Activated effector memory CD4-positive, alpha-beta T cell treated with anti-CD3 and anti-CD28 coated beads, Interleukin-2, amount 50 U/mL, for 16 hours (primary cell): Measurements from ENCODE around the gene CNTNAP2.

Source experiments
- DNase-seq: peaks from one replicate; pipeline ENCODE4 v3.0.0-alpha.2; 2020

The CNTNAP2 gene

DNA sequence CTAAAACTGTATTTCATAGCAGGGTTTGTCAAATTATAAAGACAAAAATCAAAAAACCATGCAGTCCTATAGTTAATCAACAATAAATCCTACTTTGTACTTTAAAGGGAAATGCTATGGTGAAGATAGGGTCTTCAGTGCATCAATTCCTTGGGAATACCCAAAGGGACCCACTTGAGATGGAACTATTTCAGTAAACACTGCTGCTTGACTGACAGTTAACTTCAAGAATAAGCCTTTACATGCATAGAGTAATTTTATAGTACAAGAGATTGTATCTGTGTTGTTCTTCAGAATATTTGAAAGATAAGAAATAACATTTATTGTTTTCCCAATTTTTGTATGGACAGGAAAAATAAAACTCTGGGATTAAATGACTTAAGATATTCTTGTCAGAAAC lies 1179.6 kb downstream of the CNTNAP2 start:
- DNase-seq: no peak

DNA sequence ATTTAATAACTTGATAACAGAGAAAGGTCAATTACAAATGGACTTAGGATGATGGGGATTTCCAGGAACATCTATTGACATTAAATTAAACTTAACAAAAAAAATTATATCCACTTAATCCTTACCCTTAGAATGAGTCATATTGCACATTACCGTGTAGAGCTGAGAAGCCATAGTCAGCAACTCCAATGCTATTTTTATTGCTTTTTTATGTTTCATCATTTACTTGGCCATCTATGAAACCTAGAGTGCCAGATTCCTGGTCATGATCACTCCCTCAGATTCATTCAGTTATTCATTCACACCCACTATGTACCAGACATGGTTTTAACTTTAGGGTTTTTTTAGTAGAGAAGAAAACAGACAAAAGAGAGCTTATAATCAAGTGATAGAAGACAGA lies 1180.4 kb downstream of the CNTNAP2 start:
- DNase-seq: no peak

DNA sequence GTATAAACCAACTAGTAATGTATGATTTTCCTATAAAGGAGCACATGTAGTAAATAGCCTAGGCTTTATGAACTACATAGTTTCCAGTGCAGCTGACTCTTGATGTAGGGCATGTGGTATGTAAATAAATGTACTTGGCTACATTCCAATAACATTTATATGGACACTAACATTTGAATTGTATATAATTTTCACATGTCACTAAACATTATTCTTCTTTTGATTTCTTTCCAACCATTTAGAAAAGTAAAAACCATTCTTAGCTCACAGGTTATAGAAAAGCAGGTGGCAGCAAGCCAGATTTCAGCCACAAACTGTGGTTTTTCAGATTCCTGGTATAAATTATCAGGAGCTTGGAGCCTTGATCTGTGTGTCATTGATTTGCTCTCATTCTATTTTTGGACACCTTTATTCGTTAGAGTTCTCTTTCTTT lies 1182.0 kb downstream of the CNTNAP2 start:
- DNase-seq: no peak

DNA sequence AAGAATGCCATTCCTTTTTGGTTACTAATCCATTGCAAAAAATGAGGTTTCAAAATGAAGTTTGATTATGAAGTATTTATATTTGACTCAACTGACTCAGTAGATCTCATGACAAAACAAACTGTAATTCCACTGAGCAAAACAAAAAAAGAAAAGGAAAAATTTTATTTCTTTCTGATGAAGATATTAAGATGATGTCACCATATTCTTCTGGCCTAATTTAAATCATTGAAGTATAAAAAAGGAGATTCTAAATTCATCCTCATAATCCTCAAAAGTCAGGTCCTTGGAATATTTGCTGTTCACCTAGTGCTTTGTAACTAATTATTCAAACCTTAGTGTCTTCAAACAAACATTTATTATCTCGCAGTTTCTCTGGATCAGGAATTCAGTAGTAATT lies 1183.7 kb downstream of the CNTNAP2 start:
- no peak for DNase-seq

DNA sequence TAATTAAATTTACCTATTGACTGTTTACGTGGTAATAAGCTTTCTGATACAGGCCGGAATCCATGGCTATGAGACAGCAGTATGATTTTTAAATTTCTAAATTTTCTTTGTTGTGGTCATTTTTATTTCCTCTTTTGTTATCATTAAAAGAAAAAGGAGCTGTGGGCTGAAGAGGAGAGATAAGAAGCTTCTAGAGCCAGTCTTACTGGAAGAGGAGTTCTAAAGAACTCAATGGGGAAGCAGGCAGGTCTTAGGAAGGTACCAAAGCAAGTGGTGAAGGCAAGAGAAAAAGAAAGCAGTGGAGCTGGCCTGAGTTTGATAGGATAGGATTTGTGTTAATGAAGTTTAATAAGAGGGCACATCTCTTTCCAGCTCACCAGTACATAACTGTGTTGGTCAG lies 1187.8 kb downstream of the CNTNAP2 start:
- no peak for DNase-seq

DNA sequence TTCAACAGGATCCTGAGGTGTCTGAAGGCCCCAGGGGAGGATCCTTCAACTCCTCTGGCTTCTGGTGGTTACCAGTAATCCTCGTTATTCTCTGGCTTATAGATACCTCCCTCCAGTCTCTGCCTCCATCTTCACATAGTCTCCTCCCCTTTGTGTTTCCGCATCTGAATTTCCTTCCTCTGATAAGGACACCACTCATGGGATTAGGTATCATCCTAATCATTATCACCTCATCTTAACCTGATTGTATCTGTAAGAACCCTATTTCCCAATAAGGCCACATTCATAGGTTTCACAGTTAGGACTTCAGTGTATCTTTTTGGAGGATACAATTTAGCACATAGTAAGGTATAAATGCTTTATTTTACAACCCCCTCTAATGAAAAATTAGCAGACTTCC lies 1189.2 kb downstream of the CNTNAP2 start:
- DNase-seq: no peak

DNA sequence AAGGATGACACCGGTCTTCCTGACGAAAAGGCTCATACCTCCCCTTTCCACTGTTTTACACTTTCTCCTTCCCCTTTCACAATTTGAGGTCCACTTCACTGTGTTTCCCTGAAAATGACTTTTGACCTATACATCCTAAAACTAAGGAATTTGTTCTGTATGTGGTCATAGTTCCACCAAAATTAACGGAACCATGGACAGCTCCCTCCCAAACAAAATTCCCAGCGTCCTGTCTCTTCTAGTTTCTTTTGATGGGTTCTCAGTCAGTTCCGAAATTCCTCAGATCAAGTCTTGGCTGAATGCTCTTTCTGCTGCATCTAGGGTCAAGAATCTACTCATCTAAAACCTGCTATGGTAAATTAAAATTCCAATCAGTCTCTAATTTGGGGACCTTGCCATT lies 1191.9 kb downstream of the CNTNAP2 start:
- no peak for DNase-seq

DNA sequence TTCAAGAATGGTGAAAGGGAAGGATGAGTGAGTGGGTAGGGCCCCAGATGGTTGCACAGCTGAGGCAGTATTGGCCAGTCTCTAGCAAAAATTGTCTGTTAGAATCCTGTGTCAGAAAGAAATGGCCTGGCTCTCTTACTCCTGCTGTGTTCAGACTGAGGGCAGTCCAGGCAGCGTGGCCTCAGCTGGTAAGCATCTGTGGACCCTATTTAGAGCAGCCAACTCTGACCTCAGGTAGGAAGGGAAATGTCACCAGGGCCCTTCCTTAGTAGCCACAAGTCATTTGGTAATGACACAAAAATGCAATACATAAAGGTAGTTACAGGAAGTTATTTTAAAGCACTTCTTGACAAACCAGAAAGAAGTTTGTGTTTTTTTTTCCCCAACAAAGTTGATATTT lies 1194.7 kb downstream of the CNTNAP2 start:
- DNase-seq: no peak

DNA sequence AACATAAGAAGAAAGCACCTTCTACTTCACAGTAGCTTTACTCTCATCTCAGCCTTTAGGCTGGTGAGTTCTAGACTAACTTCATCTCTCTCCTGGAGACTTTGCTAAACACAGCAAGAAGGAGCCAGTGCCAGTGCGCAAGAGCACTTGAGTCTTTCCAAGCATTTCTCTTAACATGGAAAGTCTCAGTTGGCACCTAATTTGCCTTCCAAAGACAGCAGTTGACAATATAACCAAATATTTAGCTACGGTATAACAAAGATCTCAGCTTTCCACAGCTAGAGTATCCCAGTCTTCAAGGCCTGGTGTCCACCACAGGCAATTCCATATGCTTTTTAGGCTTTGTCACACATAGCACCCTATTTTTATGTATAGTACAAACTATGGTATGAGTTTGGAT lies 1204.9 kb downstream of the CNTNAP2 start:
- DNase-seq: no peak

DNA sequence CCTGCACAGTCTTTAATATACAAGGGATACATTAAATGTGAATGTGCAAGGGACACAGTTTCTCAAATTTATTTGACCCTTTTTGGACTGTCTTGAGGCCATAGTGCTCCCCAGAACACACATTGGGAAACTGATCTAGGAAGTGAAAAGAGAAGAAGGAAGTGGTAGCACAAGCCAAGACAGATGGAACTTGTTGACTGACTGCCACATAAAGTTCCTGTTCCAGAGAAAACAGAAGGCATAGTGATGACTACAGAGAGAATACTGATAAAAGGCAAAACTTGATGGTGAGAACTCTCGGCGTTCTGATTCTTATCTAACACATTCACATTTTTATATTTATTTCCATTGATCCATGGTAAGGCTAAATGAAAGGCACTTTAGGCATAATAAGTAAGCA lies 1216.4 kb downstream of the CNTNAP2 start:
- no peak for DNase-seq

DNA sequence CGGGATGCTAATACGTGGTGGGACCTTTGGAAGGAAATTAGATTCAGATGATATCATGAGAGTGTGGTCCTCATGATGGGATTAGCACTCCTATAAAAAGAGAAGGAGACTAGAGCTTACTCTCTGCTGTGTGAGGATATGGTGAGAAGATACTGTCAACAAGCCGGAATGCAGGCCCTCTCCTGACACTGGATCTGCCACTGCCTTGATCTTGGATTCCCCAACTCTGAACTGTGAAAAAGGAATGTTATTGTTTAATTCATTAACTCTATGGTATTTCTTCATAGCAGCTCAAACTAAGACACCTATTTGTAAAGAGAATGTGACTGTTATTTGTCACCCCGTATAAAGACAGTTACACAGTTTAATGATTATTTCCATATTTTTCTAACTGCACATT lies 1246.5 kb downstream of the CNTNAP2 start:
- DNase-seq: no peak

DNA sequence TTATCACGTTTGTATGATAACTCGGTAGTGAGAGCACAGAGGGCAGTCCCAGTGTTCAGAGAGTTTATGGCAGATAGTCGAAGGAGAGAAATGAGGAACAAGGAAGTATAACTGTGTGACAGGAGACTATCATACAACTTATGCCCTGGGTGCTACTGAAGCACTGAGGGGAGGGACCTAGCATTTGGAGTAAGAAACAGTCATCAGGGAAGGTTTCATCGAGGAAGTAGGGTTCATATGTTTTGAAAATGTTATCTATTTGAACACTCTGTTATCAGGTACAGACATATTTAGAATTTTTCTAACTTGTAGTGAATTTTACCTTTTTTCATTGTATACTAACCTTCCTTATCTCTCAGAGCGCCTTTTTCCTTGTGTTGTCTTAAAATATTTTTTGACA lies 1259.6 kb downstream of the CNTNAP2 start:
- DNase-seq: no peak

DNA sequence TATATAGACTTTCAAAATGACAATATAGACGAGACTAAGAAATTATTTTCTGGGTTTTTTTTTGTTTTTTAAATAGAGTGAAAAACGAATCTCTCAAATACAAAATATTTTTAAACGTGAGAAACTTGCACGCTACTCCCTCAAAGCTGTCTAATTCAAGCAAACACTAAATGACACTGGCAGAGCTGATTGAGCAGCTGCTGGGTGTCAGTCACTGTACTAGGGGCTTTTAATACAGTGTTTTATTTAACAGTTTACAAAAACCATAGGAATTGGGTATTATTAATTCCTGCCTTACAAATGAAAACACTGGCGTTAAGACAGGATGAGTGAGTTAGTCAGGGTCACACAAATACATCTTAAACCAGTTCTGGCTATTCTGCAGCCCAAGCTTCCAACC lies 1264.3 kb downstream of the CNTNAP2 start:
- no peak for DNase-seq

DNA sequence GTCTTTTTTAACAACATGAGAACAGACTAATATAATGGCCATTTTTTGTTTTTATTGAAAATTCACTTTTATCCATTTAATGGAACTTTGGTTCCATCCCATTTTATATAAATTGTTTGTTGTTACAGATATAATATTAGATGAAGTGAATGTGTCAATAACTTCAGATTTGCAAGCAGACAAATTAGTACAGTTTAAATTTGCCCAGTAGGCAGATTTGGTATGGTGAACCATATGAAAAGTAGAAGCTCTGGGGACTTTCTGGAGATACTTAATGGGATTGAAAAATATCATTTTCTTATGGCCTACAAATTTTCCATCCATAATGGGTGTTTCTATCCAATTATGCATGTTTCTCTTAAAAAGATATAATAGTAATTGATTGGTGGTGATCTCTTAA lies 1277.7 kb downstream of the CNTNAP2 start:
- no peak for DNase-seq

DNA sequence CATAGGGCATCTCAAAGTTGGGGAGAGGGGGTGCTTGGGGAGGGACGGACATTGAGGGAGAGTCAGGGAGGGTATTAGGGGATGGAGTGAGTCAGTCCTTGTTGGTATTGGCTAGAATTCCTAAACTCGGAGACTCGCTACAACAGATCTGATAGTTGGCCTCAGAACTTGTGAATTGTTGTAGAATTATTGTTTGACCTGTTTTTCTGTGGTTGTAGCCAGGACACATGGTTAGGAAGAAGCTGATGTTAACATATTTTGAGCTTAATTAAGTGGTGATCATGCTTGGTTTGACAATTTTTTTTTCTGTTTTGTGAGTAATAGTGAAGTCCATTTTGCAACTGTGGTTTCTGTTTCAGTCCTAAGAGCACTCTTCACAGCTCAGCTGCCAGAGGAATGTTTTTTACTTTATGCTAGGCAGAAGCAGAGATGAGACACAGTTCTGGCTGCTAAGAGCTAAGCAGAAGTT lies 1283.7 kb downstream of the CNTNAP2 start:
- DNase-seq: no peak

DNA sequence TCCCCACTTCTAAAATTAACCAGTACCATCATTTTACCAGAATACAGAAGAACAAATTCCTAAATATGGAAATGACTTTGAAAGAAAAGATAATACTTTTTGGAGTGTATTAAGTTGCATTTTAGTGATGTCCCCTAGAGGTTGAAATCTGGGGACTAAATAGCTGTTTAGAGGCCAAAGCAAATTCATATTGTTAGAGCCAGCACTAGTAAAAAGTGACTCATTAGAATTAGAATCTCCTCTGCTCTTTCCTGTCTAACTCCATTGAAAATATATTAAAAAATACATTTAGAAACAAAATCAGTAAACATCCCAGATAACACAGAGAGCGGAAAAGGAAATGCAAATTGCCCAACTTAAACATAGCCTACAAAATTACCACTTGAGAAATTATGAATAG lies 1284.3 kb downstream of the CNTNAP2 start:
- DNase-seq: no peak

DNA sequence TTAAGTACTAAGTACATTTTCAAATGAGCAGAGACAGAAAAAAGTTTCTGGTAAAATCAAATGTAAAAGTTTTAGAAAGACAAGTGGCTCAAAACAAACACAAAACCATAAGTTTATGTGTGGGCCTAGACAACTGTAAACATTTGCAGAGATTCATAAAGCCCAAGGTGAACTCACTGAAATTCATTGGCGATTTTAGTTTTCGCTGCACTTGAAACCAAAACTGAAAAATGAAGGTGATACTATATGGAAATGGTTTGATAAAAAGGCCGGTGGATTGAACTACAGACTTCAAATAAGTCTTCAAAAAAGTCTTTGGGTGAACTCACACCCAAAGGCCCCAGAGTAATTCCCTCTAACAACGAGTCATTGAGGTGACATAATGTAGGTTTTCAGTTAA lies 1289.0 kb downstream of the CNTNAP2 start:
- no peak for DNase-seq

DNA sequence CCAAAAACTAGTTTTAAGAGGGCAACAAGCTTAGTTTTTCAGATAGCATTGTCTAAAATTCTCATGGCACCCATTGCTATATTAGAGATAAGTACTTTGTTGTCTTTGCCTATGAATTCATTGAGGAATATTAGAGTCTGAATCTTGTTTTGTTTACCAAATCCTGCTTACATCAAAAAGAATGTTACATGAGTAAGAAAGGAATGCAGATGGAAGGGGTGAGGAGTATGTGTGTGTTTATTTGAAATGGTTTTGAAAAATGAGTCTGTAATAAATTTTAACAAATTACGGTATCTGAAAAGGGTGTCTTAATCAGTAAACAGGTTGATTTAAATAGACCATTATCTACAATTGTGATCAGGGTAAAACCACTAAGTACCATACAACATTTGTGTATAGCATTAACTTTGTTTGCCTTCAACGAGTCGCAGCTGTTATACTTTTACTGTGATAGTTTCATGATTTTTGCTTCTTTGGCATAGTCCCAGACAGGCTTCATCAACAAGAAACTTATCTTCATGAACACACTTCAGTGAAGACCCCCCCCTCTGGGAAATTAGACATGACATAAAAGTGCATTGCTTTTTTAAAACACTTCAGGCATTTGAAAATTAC lies 1290.0 kb downstream of the CNTNAP2 start:
- no peak for DNase-seq

DNA sequence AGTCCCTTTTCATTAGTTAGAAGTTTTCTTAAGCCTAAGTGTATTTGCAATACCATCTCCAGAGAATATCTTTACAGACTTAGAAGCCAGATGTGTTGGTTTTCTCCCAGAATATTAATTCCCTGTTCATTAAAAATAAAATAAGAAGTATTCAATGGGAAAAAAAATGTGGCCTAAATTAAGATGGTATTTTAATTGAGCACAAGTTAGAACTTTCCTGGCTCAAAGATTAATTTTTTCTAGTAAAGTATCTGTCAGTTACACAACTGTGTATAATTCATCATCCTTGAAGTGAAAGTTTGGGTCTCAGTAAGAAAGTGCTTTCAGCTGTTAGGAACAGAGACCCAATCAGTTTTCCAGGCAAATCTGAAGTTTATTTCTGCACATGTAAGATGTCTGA lies 1294.5 kb downstream of the CNTNAP2 start:
- DNase-seq: no peak

DNA sequence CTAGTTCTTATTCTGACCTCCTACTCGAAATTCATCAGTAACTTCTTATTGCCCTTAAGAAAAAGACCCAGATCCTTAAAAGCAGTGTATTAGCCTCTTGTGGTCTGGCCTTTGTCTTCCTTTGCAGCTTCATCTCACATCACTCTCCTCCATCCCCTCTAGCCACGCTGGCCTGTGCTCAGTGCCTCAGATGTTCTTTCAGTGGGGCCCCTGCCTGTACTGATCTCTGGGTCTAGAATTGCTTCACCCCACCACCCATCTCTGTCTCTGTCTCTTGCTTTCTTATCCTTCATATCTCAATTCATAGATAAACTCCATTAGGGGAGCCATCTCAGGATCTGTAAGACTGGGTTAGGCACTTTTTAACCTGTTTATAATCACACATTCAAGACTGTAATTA lies 1295.5 kb downstream of the CNTNAP2 start:
- no peak for DNase-seq

DNA sequence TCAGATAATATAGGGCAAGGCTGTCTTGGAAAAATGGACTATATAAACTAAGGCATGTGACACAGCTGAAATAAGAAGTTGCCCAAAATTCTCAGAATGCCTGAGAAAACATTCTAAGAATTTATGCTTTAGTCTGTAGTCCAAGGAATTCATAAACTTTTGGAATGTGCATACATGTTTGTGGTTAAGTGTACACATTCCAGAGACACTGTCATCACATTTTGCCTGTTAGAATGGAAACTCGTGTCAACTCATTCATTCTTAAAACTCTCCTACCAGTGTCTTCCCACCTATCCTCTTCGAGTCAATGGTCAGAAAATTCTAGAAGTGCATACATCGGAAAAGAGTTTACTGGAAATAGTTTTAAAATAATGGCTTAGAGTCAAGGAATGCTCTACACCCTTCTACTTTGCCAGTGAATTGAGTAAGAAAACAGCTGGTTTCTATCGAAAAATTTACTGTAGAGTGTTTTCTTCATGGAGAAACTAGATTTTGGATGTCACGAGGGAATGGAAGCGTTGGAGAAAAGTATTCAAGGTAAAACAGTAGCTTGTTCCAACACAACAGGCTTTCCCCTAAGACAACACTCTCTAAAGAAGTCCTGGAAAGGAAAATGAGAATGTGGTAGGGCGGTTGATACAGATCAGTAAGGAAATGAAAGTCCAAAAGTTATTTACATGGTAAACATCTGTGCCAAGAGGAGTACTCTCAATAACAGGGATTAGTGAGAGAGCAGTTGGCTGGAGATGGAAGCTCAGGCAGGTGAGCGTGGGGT lies 1296.4 kb downstream of the CNTNAP2 start:
- DNase-seq: no peak

DNA sequence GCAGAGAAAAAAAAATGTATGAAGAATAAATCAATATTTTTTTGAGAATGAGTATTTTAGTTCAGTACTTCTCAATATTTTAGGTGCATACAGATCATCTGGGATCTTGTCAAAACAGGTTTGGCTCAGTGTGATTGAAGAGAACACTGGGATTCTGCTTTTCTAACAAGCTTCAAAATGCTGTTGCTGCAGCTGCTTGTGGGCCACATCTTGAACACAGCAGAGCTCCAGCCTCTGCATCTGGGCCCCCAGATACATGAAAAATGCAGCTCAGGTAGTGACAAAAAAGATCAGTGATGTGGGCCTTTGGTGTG lies 1296.9 kb downstream of the CNTNAP2 start:
- no peak for DNase-seq

DNA sequence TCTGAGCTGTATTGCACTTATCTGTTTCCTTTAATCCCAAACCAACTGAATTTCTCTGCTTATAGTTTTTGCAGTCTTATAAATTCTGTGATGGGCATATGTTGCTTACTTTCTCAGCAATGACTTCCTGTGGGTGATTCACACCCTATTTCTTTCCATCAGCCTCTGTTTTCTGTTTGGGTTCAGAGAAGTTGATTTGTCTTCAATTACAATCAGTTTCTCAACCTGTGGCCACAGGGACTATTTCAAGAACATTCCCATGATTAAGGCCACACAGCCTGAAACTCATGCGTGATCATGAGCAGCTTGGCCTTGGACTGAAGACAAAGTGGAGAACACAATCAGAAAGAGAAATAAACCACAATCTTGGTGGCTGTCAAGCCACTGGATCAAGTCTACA lies 1299.4 kb downstream of the CNTNAP2 start:
- DNase-seq: no peak

DNA sequence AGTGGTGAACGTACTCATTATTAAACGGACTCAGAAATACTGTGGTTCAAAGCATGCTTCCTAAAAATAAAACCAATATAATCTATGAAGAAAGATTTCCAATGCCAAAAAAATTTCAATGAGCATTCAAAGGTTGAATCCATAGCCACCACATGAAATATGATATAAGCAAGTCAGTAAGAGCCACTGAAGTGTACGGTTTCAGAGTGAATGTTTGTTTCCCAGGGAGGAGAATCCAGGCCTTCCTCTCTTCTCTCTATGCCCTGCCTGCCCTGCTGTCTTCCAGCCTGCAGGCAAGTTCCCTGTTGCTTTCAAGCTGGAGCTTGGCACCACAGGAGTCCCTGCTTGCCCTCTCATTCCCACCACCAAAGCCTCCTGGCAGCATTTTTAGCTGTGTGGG lies 1302.4 kb downstream of the CNTNAP2 start:
- DNase-seq: no peak

DNA sequence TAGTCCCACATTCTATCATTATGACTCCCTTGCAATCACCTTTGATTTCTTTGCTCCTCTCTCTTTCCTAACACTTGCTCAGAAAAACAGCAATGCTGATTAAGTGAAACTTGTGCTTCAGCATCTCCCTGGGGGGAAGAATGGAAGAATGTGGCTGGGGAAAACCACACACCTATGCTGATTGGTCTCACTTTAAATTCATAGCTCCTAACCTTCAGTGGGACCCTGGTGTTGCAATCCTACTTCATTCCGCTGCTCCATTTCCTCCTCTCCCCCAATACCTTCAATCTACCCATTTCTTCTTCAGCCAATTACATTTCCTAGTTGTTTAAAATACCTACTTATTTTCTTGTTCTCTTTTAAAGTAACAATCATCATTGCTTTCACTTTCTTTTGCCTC lies 1307.3 kb downstream of the CNTNAP2 start:
- DNase-seq: no peak
